ENCODE data around the gene NFASC.

NFASC gene

GRCh38 chr1:204929487-204930154 lies 59.0 kb downstream of the NFASC start:
- Histone ChIP-seq H3K27ac (ENCODE audit: low read length) (no peak overlapping the region), H3K9me3 (ENCODE audit: control insufficient read depth in 1 of 2, low read length in 2 of 2) (no peaks in the 10 kb centered on the region), H3K36me3 (ENCODE audit: control insufficient read depth in 1 of 2, insufficient read depth in 2 of 2, low read length in 2 of 2) (no peaks in the 10 kb centered on the region), H3K4me1 (ENCODE audit: control insufficient read depth in 1 of 2, insufficient read depth in 2 of 2, low read length in 2 of 2) (peaks cover 0 to 8% of the 10 kb centered on the region in 2 donors), H3K27me3 (ENCODE audit: low read depth, low read length) (no peaks in the 10 kb centered on the region), H3K4me3 (ENCODE audit: low read depth in 1 of 2, low read length in 2 of 2) (no peak overlapping the region)

GRCh38 chr1:204930155-204930523 lies 59.5 kb downstream of the NFASC start:
- Histone ChIP-seq H3K27me3 (ENCODE audit: low read depth, low read length) (no peaks in the 10 kb centered on the region), H3K4me1 (ENCODE audit: control insufficient read depth in 1 of 2, insufficient read depth in 2 of 2, low read length in 2 of 2) (peaks cover 0 to 8% of the 10 kb centered on the region in 2 donors), H3K27ac (ENCODE audit: low read length) (no peak overlapping the region)

GRCh38 chr1:204931313-204931712 lies 60.7 kb downstream of the NFASC start:
- no peaks in the 10 kb centered on the region for H3K9me3 ChIP-seq (ENCODE audit: control insufficient read depth in 1 of 2, low read length in 2 of 2)

More at GRCh38 chr1:204930155-204930523, 59.5 kb downstream of the NFASC start:
- Histone ChIP-seq H3K36me3 (ENCODE audit: control insufficient read depth in 1 of 2, insufficient read depth in 2 of 2, low read length in 2 of 2) (no peaks in the 10 kb centered on the region), H3K9me3 (ENCODE audit: control insufficient read depth in 1 of 2, low read length in 2 of 2) (no peaks in the 10 kb centered on the region), H3K4me3 (ENCODE audit: low read depth in 1 of 2, low read length in 2 of 2) (no peak overlapping the region)

GRCh38 chr1:204931768-204932572 lies 61.3 kb downstream of the NFASC start:
- Histone ChIP-seq H3K4me3 (ENCODE audit: low read depth in 1 of 2, low read length in 2 of 2) (no peak overlapping the region), H3K36me3 (ENCODE audit: control insufficient read depth in 1 of 2, insufficient read depth in 2 of 2, low read length in 2 of 2) (no peaks in the 10 kb centered on the region), H3K9me3 (ENCODE audit: control insufficient read depth in 1 of 2, low read length in 2 of 2) (no peaks in the 10 kb centered on the region), H3K4me1 (ENCODE audit: control insufficient read depth in 1 of 2, insufficient read depth in 2 of 2, low read length in 2 of 2) (peaks cover 0 to 8% of the 10 kb centered on the region in 2 donors), H3K27ac (ENCODE audit: low read length) (no peak overlapping the region), H3K27me3 (ENCODE audit: low read depth, low read length) (no peaks in the 10 kb centered on the region)

More at GRCh38 chr1:204931313-204931712, 60.7 kb downstream of the NFASC start:
- Histone ChIP-seq H3K36me3 (ENCODE audit: control insufficient read depth in 1 of 2, insufficient read depth in 2 of 2, low read length in 2 of 2) (no peaks in the 10 kb centered on the region), H3K4me3 (ENCODE audit: low read depth in 1 of 2, low read length in 2 of 2) (no peak overlapping the region), H3K4me1 (ENCODE audit: control insufficient read depth in 1 of 2, insufficient read depth in 2 of 2, low read length in 2 of 2) (peaks cover 0 to 8% of the 10 kb centered on the region in 2 donors), H3K27ac (ENCODE audit: low read length) (no peak overlapping the region), H3K27me3 (ENCODE audit: low read depth, low read length) (no peaks in the 10 kb centered on the region)

- Histone ChIP-seq H3K36me3 (ENCODE audit: control insufficient read depth in 1 of 2, insufficient read depth in 2 of 2, low read length in 2 of 2) (no peaks in the 10 kb centered on the region), H3K27ac (ENCODE audit: low read length) (no peak overlapping the region), H3K4me3 (ENCODE audit: low read depth in 1 of 2, low read length in 2 of 2) (no peak overlapping the region), H3K9me3 (ENCODE audit: control insufficient read depth in 1 of 2, low read length in 2 of 2) (no peaks in the 10 kb centered on the region), H3K27me3 (ENCODE audit: low read depth, low read length) (no peaks in the 10 kb centered on the region), H3K4me1 (ENCODE audit: control insufficient read depth in 1 of 2, insufficient read depth in 2 of 2, low read length in 2 of 2) (peaks cover 0 to 8% of the 10 kb centered on the region in 2 donors)
These were observed 61.9 kb downstream of the NFASC start for GRCh38 chr1:204932573-204932909.

GRCh38 chr1:204935155-204935554 lies 64.5 kb downstream of the NFASC start:
- no peak overlapping the region for H3K27ac ChIP-seq (ENCODE audit: low read length)
- H3K9me3 ChIP-seq (ENCODE audit: control insufficient read depth in 1 of 2, low read length in 2 of 2) = no peaks in the 10 kb centered on the region
- H3K4me1 ChIP-seq (ENCODE audit: control insufficient read depth in 1 of 2, insufficient read depth in 2 of 2, low read length in 2 of 2) = peaks cover 0 to 8% of the 10 kb centered on the region in 2 donors
- H3K4me3 ChIP-seq (ENCODE audit: low read depth in 1 of 2, low read length in 2 of 2) = no peak overlapping the region
- no peaks in the 10 kb centered on the region for H3K36me3 ChIP-seq (ENCODE audit: control insufficient read depth in 1 of 2, insufficient read depth in 2 of 2, low read length in 2 of 2)
- no peaks in the 10 kb centered on the region for H3K27me3 ChIP-seq (ENCODE audit: low read depth, low read length)

- H3K4me1 ChIP-seq (ENCODE audit: control insufficient read depth in 1 of 2, insufficient read depth in 2 of 2, low read length in 2 of 2) = no peaks in the 10 kb centered on the region
- H3K27ac ChIP-seq (ENCODE audit: low read length) = no peak overlapping the region
- H3K4me3 ChIP-seq (ENCODE audit: low read depth in 1 of 2, low read length in 2 of 2) = no peak overlapping the region
- H3K27me3 ChIP-seq (ENCODE audit: low read depth, low read length) = no peaks in the 10 kb centered on the region
- H3K36me3 ChIP-seq (ENCODE audit: control insufficient read depth in 1 of 2, insufficient read depth in 2 of 2, low read length in 2 of 2) = no peaks in the 10 kb centered on the region
- H3K9me3 ChIP-seq (ENCODE audit: control insufficient read depth in 1 of 2, low read length in 2 of 2) = no peaks in the 10 kb centered on the region
These were observed 66.1 kb downstream of the NFASC start for GRCh38 chr1:204936765-204937164.

GRCh38 chr1:204937901-204938300 lies 67.2 kb downstream of the NFASC start:
- no peak overlapping the region for H3K27ac ChIP-seq (ENCODE audit: low read length)
- H3K4me3 ChIP-seq (ENCODE audit: low read depth in 1 of 2, low read length in 2 of 2) = no peak overlapping the region
- no peaks in the 10 kb centered on the region for H3K4me1 ChIP-seq (ENCODE audit: control insufficient read depth in 1 of 2, insufficient read depth in 2 of 2, low read length in 2 of 2)
- H3K36me3 ChIP-seq (ENCODE audit: control insufficient read depth in 1 of 2, insufficient read depth in 2 of 2, low read length in 2 of 2) = no peaks in the 10 kb centered on the region
- H3K9me3 ChIP-seq (ENCODE audit: control insufficient read depth in 1 of 2, low read length in 2 of 2) = no peaks in the 10 kb centered on the region
- no peaks in the 10 kb centered on the region for H3K27me3 ChIP-seq (ENCODE audit: low read depth, low read length)

GRCh38 chr1:204940591-204940990 lies 69.9 kb downstream of the NFASC start:
- no peaks in the 10 kb centered on the region for H3K4me1 ChIP-seq (ENCODE audit: control insufficient read depth in 1 of 2, insufficient read depth in 2 of 2, low read length in 2 of 2)
- no peaks in the 10 kb centered on the region for H3K27me3 ChIP-seq (ENCODE audit: low read depth, low read length)
- H3K4me3 ChIP-seq (ENCODE audit: low read depth in 1 of 2, low read length in 2 of 2) = no peak overlapping the region
- H3K27ac ChIP-seq (ENCODE audit: low read length) = no peak overlapping the region
- H3K36me3 ChIP-seq (ENCODE audit: control insufficient read depth in 1 of 2, insufficient read depth in 2 of 2, low read length in 2 of 2) = no peaks in the 10 kb centered on the region
- H3K9me3 ChIP-seq (ENCODE audit: control insufficient read depth in 1 of 2, low read length in 2 of 2) = no peaks in the 10 kb centered on the region

GRCh38 chr1:204941421-204942338 lies 71.0 kb downstream of the NFASC start:
- no peaks in the 10 kb centered on the region for H3K4me1 ChIP-seq (ENCODE audit: control insufficient read depth in 1 of 2, insufficient read depth in 2 of 2, low read length in 2 of 2)
- H3K4me3 ChIP-seq (ENCODE audit: low read depth in 1 of 2, low read length in 2 of 2) = no peak overlapping the region
- no peaks in the 10 kb centered on the region for H3K36me3 ChIP-seq (ENCODE audit: control insufficient read depth in 1 of 2, insufficient read depth in 2 of 2, low read length in 2 of 2)
- H3K27me3 ChIP-seq (ENCODE audit: low read depth, low read length) = no peaks in the 10 kb centered on the region
- no peaks in the 10 kb centered on the region for H3K9me3 ChIP-seq (ENCODE audit: control insufficient read depth in 1 of 2, low read length in 2 of 2)
- H3K27ac ChIP-seq (ENCODE audit: low read length) = no peak overlapping the region

- Histone ChIP-seq H3K4me3 (ENCODE audit: low read depth in 1 of 2, low read length in 2 of 2) (no peak overlapping the region), H3K36me3 (ENCODE audit: control insufficient read depth in 1 of 2, insufficient read depth in 2 of 2, low read length in 2 of 2) (peaks cover 0 to 3% of the 10 kb centered on the region in 2 donors), H3K27me3 (ENCODE audit: low read depth, low read length) (no peaks in the 10 kb centered on the region), H3K4me1 (ENCODE audit: control insufficient read depth in 1 of 2, insufficient read depth in 2 of 2, low read length in 2 of 2) (peaks cover 0 to 3% of the 10 kb centered on the region in 2 donors), H3K9me3 (ENCODE audit: control insufficient read depth in 1 of 2, low read length in 2 of 2) (no peaks in the 10 kb centered on the region), H3K27ac (ENCODE audit: low read length) (no peak overlapping the region)
These were observed 72.8 kb downstream of the NFASC start for GRCh38 chr1:204943495-204943894.
